Right renal pelvis (tissue), 4 donors: ENCODE data around the gene REELD1. TPM values are rescaled to one million over a fixed set of nuclear protein-coding genes. Genes with fewer than 3 reads are reported as not detected.

Experiments used
- DNase-seq, 4 donors: peaks; one replicate each; pipeline ENCODE4 v3.0.0-alpha.2; 2013; ENCODE audit warnings: low read depth in 4 of 4, low spot score in 3 of 4, missing footprints in 1 of 4
- polyA plus RNA-seq, 4 donors: library from polyadenylated mRNA; unstranded; fragments of 120-200 nt; gene quantifications; one replicate each; pipeline ENCODE4 v1.2.1, GENCODE V29; 2013; ENCODE audit not compliant: insufficient read length in 4 of 4

The REELD1 gene
- polyA plus RNA-seq, 4 donors = 0.11 to 0.34 (median 0.26) TPM

DNA sequence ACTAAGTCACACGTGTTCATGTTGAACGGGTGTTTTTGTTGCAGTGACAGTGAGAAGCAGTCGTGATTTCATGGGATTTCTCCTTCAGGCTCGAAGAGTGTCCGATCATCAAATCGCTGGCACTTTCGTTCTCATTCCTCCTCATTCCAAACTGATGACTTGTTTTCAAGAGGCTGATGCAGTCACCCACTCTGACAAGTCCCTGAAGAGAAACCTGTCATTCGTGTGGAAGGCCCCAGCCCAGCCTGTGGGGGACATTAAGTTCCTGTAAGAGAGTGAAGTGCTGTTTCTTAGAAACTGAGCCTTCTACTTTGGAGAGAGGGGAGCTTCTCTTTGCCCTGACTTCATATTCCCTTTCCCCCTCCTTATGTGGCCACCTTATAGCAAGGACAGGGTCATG is 8.0 kb downstream of the REELD1 start:
- no peak for DNase-seq

GRCh38 chr4:146224326-146224966 is 10.1 kb downstream of the REELD1 start:
- DNase-seq = no peak

- no peak for DNase-seq
Observed at GRCh38 chr4:146229406-146229805, 15.1 kb downstream of the REELD1 start.

DNA sequence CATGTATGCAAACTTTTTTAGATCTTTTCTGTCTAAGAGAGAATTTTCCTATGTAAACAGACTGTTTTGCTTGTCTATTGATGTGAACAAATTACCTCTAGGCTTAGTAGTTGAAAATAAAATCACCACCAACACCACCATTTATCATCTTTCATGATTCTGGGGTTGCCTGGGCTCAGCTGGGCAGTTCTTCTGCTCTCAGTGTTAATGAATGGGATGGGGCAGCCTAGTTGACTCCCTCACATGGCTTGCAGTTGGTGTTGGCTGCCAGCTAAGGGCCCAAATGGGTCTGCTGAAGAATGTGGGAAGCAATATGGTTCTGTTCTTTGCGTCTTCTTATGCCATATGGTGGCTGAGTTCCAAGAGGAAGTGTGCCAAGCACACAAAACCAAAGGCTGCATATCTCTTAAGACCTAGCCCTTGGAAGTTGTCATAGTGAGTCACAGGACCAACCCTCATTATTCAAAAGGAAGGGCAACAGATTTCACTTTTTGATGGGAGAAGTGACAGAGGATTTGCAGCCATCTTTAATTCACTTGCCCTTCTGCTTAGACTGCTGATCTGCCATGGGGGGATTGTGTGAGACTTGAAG is 17.9 kb downstream of the REELD1 start:
- DNase-seq = no peak

- no peak for DNase-seq
Observed at GRCh38 chr4:146235654-146236177, 21.4 kb downstream of the REELD1 start.

DNA sequence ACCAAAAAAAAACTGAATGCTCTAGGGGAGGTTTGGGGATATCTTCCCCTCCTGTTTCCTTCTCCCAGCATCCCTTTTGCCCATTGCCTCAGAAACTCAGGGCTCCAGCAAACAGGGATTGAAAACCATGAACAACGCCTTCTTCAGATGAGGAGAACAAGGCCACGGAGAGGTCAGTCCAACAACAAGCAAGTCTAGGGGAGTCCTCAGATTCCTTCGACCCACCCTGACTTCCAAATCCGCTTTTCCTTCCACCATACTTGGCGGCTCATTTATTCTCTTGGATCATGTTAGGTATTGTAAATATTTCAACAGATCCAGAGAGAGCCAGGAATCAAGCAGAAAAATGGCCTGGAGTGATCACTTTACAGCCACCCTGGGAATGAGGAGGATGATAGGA is 21.9 kb downstream of the REELD1 start:
- no peak for DNase-seq

DNA sequence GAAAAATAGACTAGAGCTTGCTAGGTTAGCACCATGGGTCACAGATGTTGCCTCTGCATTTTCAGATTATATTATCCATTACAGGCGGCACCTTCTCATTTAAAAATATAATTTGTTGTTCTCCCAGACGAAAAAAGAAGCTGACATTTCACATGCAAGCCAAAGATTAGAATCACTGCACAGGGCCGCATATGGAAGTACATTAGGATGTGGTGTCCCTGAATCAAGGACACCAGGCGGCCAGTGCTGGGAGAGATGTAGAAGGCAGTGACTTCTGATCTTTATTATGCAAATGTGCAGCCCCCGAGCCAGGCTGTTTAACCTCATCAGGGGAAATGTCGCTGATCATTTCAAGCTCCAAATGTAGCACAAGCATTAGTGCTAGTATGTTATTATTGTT is 22.8 kb downstream of the REELD1 start:
- DNase-seq = no peak

GRCh38 chr4:146238107-146238506 is 23.8 kb downstream of the REELD1 start:
- DNase-seq = no peak

DNA sequence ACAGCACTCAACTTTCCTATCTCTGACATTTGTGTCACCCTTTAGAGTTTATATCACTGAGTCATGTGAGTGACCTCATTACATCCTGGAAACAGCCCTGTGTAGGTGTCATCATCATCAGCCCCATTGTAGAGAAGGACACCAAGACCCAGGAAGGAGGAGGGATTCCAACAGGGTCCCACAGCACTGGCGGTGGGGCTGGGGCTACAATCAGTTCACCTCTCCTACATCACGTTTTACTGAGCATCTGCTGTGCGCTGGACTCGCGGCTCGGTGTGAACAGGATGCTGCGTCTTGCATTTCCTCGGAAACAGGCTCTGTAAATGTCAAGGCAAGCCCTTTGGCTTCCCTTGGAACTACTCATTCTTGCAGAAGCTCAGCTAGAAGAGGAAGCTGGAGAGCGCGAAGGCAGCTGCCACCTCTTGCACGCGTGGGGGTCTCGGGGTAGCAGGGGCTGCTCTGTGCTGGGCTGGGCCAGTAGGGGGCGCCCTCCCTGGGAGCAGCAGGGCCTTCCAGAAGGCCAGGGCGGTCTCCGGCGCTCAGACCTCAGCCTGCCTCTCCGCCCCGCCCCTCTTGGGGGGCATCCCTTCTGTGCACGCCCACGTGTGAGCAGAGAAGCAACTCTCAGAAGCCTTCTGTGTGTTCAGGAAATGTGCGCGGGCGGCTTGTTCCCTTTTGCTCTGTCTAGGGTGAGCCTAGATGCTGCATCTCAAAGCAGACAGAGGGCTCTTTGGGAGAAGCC is 29.0 kb downstream of the REELD1 start:
- no peak for DNase-seq

DNA sequence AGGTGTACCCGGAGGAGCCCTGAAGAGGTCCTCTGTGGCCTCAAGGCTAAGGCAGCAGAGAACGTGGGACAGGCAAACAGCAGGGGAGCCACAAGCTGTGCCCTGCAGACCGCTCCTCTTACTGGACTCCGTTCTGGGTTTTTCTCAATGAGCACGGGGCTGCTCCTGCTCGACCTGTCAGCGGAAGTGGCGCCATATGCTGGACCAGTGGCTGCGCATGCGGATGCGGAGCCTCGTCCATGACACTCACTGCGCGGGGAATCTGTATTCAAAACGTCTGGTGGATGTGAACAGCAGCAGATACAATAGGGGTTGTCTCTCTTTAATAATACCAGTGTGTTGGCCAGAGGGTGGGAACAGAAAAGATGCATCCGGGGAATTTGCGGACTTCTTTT is 29.5 kb downstream of the REELD1 start:
- no peak for DNase-seq

GRCh38 chr4:146244496-146244895 is 30.2 kb downstream of the REELD1 start:
- DNase-seq = no peak

- no peak for DNase-seq
Observed at GRCh38 chr4:146245246-146245645, 30.9 kb downstream of the REELD1 start.

DNA sequence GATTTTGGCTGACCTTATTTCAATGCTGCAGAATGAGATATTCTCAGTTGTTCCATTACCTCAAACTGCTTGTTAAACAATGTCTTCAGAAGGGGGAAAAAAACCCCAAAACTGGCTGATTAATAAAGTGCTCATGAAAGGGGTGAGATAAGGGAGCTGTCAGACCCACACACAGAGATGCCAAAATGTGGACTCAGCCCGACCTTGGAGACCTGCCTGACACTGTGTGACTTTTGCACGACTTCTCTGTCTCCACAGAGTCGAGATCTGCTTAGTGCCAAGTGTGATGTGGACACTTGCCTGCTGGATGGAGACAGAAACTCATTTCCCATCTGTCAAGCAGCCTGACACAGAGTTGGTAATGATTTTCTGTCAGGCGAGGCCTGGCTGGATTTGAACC is 31.5 kb downstream of the REELD1 start:
- no peak for DNase-seq

- DNase-seq = no peak
Observed at GRCh38 chr4:146246381-146246780, 32.0 kb downstream of the REELD1 start.

DNA sequence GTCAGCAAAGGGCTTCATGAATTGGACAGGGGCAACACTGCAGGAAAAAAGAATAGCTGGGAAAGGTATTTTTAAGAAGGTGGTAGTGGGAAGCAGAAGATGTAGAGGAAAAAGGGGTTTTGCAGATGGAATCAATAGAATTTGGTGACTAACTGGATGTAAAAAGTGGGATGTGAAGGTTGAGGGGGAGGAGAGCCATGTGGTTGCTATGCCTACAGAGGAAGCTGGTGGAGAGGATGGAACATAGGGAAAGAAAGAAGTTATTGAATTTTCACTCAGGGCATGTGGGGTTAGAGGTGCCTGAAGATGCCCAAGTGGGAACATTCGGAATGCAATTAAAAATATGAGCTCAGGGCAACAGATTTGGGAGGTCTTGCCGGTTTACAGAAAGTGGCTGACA is 33.0 kb downstream of the REELD1 start:
- no peak for DNase-seq

GRCh38 chr4:146252969-146253611 is 38.8 kb downstream of the REELD1 start:
- DNase-seq = no peak

- no peak for DNase-seq
Observed at GRCh38 chr4:146255463-146255862, 41.1 kb downstream of the REELD1 start.

DNA sequence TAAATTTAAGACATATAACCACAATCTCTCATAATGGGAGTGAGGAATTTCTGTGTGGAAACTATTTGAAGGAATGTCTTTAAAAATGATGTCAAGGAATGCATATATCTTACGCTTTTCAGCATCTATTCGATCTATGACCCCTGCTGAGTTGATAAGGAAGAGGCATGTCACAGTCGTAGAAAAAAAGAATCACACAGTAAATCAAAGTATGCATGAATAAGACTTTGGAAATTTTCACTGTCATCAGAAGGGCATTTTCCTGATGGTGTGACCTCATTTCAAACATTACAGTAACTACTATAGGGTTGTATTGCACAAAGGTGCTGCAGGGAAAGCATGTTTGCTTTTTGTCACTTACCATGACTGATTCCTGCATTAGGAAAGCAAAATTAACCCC is 41.5 kb downstream of the REELD1 start:
- DNase-seq = no peak

DNA sequence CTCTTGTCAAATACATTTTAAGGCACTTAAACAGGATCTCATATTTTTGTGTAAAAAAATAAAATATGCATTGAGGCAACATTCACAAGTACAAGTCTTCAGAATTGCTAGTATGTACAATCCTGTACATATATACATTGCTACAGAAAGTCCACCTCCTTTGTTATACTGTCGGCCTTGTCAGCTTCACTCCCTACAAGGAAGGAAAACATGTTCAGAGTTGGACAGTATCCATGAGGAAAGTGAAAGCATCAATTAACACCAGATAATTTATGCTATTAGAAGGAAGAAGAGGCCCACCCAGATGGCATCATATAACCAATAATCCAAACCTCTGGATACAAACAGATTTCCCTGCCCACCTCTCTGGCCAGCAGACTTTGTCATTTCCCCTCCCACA is 42.0 kb downstream of the REELD1 start:
- no peak for DNase-seq

DNA sequence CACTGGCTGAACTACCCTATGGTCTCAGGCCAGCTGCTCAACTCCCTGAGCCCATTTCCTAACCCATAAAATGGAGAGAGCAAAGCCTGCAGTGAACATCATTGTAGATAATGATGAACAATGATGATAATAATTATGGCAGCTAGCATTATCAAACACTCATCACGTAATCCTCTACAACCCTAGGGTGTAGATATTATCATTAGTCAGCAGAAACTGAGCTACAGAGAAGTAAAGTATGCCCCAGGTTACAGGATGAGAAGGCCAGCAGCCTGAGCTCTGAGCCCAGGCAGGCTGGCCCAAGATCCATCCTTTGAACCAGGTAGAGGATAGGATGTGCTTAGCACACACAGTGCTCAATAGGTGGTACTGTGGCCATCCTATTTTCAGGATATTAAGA is 43.2 kb downstream of the REELD1 start:
- DNase-seq = no peak

- DNase-seq = no peak
Observed at GRCh38 chr4:146260521-146260920, 46.2 kb downstream of the REELD1 start.
